T follicular helper cell (primary cell): ENCODE data around the gene GALNT18.

Experiments used
- DNase-seq: peaks from one replicate; pipeline ENCODE4 v3.0.0-alpha.2; 2020; ENCODE audit warnings: low read depth

The GALNT18 gene

GRCh38 chr11:11272254-11272653, 349.6 kb downstream of the GALNT18 start:
- DNase-seq, result no peak

DNA sequence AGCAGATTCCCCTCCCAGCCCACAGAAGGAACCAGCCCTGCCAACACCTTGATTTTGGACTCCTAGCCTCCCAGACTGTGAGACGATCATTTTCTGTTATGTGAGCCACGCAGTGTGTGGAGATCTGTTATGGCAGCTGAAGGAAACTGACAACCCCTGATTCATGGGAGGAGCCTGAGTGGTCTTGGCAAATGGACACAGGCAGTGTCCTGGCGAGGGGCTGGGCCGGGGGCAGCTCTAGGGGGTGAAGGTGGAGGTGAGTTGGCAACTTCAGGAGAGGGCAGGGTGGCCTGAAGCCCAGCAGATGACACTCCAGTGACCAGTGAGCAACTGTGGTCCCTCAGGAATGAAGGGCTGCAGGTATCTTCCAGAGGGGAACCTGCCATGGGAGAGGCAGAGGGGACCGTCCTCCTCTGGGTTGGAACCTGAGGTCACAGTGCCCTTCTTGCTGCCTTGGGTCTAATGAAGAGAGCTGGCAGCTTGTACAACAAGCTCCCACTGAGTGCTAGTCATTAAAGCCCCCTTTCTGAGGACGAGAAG, 351.5 kb downstream of the GALNT18 start:
- DNase-seq, result no peak

GRCh38 chr11:11268706-11269105, 353.1 kb downstream of the GALNT18 start:
- no peak for DNase-seq

DNA sequence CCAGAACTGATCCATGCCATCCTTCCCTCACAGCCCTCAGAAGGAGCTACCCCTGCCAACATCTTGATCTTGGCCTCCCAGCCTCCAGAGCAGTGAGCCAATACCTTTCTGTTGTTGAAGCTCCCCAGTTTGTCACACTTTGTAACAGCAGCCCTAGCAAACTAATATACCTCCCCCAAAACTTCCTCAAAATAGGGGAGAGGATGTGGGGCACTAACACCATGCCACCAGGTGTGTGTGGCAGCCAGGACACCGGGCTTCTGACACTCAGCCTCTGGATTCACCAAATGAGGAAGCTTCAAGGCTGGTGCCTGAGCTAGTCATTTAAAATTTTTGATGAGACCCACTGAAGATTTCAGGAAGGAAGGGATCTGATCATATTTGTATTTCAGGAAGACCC, 353.7 kb downstream of the GALNT18 start:
- no peak for DNase-seq

- DNase-seq, result no peak
These were observed 354.5 kb downstream of the GALNT18 start for GRCh38 chr11:11267312-11267711.

GRCh38 chr11:11265994-11266606, 355.7 kb downstream of the GALNT18 start:
- peak; percentile 41 for DNase-seq

DNA sequence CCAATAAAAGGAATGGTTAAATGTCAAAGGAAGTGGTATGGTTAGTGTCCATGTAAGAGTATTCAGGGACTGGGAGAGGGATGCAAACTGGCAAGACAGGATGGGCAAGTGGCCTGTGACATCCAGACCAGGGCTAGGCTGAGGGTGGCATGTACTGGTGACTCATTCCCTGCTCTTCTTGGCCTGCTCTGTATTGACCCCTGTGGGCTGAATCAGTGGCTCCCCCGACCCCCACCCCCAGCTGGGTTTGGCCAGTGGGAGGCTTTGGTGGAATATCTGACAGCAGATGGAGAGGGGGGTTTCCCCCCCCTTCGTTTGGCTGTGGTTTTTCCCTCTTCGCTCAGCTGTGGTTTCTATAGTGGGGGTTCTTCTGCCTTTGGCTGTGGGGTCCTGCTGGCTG, 356.5 kb downstream of the GALNT18 start:
- DNase-seq, result no peak

DNA sequence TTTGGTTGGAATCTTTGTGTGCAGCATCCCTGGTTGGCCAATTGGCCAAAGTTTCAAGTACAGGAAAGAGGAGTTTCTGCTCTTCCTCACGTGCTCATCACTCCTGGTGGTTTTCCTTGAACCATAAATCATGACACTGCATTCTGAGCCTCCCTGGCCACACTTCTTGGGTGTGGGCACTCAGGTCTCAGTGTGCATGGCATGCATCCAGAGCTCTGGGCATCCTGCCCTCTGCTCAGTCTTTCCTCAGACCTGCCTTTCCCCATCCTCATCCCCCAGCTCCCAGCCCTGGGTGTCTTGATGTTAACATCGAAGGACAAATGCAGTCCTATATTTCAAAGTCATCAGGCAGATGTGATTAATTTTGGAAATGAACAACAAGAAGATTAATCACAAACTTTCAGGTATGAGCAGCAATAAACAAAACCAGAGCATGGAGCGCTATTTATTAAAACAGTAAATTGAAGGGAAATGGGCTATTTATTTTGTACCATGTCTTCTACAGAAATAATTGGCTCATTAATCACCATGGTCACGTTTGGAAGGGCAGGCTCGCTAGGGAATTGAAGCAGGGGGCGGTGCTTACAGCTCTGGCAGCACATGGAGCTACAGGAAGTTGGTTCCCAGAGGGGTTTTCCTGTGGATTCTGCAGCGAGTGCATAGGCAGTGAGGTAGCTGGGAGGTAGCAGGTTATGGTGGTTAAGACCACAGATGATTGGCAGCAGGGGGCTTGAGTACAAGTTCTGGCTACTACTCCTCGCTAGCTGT, 358.4 kb downstream of the GALNT18 start:
- no peak for DNase-seq

GRCh38 chr11:11262171-11262920, 359.5 kb downstream of the GALNT18 start:
- no peak for DNase-seq

DNA sequence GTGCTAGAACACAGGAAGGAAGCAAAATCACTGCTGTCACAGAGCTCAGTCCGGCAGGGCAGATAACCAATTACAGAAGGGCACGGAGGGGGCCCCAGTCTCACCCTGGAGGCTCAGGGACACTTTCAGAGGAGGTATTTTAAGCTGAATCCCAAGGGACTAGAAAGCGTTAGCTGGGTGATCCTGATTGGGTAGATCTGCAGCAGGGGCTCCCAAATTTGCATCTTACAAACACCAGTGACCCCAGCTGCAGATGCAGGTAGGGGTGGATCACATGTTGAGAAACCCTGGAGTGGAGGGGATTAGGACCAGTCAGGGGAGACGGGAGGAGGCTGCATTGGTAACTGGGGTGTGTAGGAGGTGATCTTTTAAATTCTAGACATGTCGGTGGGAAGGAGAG, 360.2 kb downstream of the GALNT18 start:
- no peak for DNase-seq

DNA sequence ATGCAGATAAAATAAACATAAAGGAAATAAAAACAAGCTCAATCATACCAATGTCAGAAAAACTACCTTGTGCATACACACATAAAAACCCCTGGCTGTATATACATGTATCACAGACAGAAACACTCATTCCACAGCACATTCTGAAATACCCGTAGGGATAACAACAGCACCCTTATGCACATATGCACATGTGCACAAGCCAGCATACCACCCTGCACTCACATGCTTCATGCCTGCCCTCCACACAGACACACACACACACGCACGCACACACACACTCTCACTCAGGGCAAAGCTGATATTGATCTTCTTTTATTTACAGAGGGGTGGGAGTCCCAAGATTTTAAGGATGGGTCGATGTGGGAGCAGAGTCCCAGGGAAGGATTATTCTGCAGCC, 360.9 kb downstream of the GALNT18 start:
- DNase-seq, result no peak

GRCh38 chr11:11253995-11254394, 367.8 kb downstream of the GALNT18 start:
- DNase-seq, result no peak

GRCh38 chr11:11253497-11253896, 368.3 kb downstream of the GALNT18 start:
- no peak for DNase-seq

- DNase-seq, result no peak
These were observed 369.4 kb downstream of the GALNT18 start for GRCh38 chr11:11252403-11252802.

DNA sequence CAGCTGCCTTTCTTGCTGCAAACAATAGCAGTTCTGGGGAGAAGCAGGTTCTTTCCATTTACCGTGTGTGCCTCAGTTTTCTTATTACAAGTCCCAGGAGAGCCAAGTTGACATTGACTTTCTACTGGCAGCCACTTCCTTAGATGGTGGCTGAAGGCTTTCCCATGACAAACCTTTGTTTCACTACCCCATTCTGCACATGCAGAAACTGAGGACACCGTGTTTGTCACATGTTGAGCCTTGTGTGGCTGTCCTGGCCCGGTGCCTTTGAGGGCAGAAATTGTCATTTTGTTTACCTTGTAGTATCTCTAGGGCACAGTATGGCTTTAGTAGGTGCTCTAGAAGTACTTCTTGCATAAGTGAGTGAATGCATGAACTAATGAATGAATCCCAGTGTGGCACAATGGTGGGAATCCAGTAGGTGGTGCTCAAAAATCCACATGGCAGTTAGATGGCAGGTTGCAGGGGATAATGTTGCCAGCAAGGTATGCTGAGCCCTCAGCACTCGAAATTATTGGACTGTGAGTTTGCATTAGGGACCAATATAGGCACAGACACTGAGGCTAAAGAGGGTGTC, 370.3 kb downstream of the GALNT18 start:
- DNase-seq, result no peak

- no peak for DNase-seq
These were observed 371.3 kb downstream of the GALNT18 start for GRCh38 chr11:11250470-11250869.

- no peak for DNase-seq
These were observed 374.2 kb downstream of the GALNT18 start for GRCh38 chr11:11247576-11247975.

GRCh38 chr11:11247086-11247485, 374.7 kb downstream of the GALNT18 start:
- no peak for DNase-seq

GRCh38 chr11:11246166-11246565, 375.6 kb downstream of the GALNT18 start:
- no peak for DNase-seq

DNA sequence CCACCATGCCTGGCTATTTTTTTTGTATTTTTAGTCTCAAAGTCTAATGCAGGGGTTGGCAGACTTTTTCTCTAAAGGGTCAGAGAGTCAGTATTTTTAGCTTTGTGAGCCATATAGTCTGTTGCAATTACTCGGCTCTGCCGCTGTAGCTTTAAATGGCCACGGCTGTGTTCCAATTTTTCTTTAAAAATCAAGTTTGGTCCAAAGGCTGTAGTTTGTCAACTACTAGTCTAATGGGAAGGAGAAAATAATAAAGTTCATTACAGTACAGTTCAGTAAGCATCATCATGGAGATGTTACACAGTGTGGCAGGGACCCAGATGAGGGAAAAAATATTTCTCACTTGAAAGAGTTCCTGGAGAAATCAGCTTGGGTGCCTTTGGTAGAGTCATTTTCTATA, 376.4 kb downstream of the GALNT18 start:
- DNase-seq, result no peak

DNA sequence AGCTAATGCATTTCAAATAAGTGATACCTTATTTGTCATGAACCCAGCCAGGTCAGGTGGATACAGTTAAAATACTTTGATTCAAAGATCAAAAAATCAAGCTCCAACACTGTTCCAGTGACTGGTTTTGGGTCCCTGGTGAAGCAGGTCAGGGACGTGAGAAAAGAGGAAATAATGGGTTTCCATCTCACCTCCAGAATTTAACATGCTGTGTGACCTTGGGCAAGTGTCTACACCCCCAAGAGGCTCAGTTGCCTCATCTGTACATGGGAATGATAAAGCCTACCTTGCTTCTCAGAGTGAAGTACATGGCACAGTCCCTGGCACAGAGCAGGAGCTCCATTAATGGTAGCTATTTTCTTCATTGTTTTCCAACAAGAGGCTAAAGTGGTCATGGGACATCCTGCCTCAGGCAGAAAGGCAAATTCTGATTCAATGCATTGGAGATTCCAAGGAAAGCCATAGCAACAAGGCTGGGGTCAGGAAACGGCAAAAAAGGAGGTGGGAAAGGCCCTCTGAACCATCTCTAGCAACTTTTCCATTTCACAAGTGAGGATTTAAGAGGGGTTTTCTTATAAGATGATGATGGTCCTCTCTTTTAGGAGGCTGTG, 377.2 kb downstream of the GALNT18 start:
- no peak for DNase-seq
